ENCODE data around the gene FPR2.

The FPR2 gene

GRCh38 chr19:51809787-51810186 is 48.8 kb downstream of the FPR2 start:
- POLR2A ChIA-PET = no interaction called here

GRCh38 chr19:51810223-51810622 is 49.2 kb downstream of the FPR2 start:
- CTCF ChIA-PET = interaction anchor here (1.0 kb wide), 1 partner anchor 567 kb away, joined by 3 read pairs; no protein-coding TSS in a partner anchor
- TF ChIP-seq ZNF501 (tag by site-specific recombination; IDR thresholded peaks at IDR 0.05) (no peak), WT1 (tag by site-specific recombination; IDR thresholded peaks at IDR 0.05) (no peak), YY2 (tag by site-specific recombination; IDR thresholded peaks at IDR 0.05) (no peak), ZNF76 (tag by site-specific recombination; IDR thresholded peaks at IDR 0.05; ENCODE audit: borderline replicate concordance, low read depth) (no peak), ZNF518A (tag by site-specific recombination; conservative IDR thresholded peaks at IDR 0.05; ENCODE audit: low read depth) (no peak), HOXC10 (CRISPR knock-in tag; IDR thresholded peaks at IDR 0.05) (no peak), ZNF610 (tag by site-specific recombination; IDR thresholded peaks at IDR 0.05; ENCODE audit: borderline replicate concordance) (no peak), ZNF114 (tag by site-specific recombination; IDR thresholded peaks at IDR 0.05) (no peak), ZNF37A (tag by site-specific recombination; IDR thresholded peaks at IDR 0.05) (no peak), SP2 (tag by site-specific recombination; IDR thresholded peaks at IDR 0.05) (no peak), ZNF48 (tag by site-specific recombination; IDR thresholded peaks at IDR 0.05) (no peak), ZNF626 (tag by site-specific recombination; IDR thresholded peaks at IDR 0.05) (no peak), GLI4 (tag by site-specific recombination; IDR thresholded peaks at IDR 0.05) (no peak)
- TF ChIP-seq, protein P1, sequence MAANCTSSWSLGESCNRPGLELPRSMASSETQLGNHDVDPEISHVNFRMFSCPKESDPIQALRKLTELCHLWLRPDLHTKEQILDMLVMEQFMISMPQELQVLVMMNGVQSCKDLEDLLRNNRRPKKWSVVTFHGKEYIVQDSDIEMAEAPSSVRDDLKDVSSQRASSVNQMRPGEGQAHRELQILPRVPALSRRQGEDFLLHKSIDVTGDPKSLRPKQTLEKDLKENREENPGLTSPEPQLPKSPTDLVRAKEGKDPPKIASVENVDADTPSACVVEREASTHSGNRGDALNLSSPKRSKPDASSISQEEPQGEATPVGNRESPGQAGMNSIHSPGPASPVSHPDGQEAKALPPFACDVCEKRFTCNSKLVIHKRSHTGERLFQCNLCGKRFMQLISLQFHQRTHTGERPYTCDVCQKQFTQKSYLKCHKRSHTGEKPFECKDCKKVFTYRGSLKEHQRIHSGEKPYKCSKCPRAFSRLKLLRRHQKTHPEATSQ (tag by site-specific recombination; IDR thresholded peaks at IDR 0.05) = no peak
- TF ChIP-seq, protein P2, sequence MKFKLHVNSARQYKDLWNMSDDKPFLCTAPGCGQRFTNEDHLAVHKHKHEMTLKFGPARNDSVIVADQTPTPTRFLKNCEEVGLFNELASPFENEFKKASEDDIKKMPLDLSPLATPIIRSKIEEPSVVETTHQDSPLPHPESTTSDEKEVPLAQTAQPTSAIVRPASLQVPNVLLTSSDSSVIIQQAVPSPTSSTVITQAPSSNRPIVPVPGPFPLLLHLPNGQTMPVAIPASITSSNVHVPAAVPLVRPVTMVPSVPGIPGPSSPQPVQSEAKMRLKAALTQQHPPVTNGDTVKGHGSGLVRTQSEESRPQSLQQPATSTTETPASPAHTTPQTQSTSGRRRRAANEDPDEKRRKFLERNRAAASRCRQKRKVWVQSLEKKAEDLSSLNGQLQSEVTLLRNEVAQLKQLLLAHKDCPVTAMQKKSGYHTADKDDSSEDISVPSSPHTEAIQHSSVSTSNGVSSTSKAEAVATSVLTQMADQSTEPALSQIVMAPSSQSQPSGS (tag by site-specific recombination; IDR thresholded peaks at IDR 0.05; ENCODE audit: low read depth) = no peak
- Histone ChIP-seq H3K4me3 (ENCODE audit: low read depth, low read length) (no peak overlapping the region), H3K36me3 (ENCODE audit: control insufficient read depth in 2 of 2, insufficient read depth in 1 of 2, low read length in 2 of 2) (no peaks in the 10 kb centered on the region), H3K27ac (ENCODE audit: extremely low read depth, low read depth, low read length) (no peak overlapping the region), H3K9me3 (ENCODE audit: control insufficient read depth, insufficient read depth, low read depth, low read length) (no peaks in the 10 kb centered on the region), H3K4me1 (ENCODE audit: control insufficient read depth, insufficient read depth, low read length) (no peaks in the 10 kb centered on the region)
- POLR2A ChIA-PET = no interaction called here

More at GRCh38 chr19:51809787-51810186, 48.8 kb downstream of the FPR2 start:
- CTCF ChIA-PET = interaction anchor here (1.0 to 1.6 kb wide), 2 partner anchors 13 to 567 kb away, joined by 3 to 6 read pairs; no protein-coding TSS in a partner anchor
- Histone ChIP-seq H3K27ac (ENCODE audit: extremely low read depth, low read depth, low read length) (no peak overlapping the region), H3K4me3 (ENCODE audit: low read depth, low read length) (no peak overlapping the region), H3K4me1 (ENCODE audit: control insufficient read depth, insufficient read depth, low read length) (no peaks in the 10 kb centered on the region), H3K9me3 (ENCODE audit: control insufficient read depth, insufficient read depth, low read depth, low read length) (no peaks in the 10 kb centered on the region), H3K36me3 (ENCODE audit: control insufficient read depth in 2 of 2, insufficient read depth in 1 of 2, low read length in 2 of 2) (no peaks in the 10 kb centered on the region)
- TF ChIP-seq ZNF121 (tag by site-specific recombination; IDR thresholded peaks at IDR 0.05) (no peak), ZNF239 (tag by site-specific recombination; IDR thresholded peaks at IDR 0.05) (no peak), RBAK (tag by site-specific recombination; IDR thresholded peaks at IDR 0.05) (no peak), ZNF10 (tag by site-specific recombination; IDR thresholded peaks at IDR 0.05) (no peak), IKZF3 (tag by site-specific recombination; IDR thresholded peaks at IDR 0.05) (no peak), ZNF112 (tag by site-specific recombination; IDR thresholded peaks at IDR 0.05) (no peak), ZNF623 (tag by site-specific recombination; IDR thresholded peaks at IDR 0.05) (no peak)

Data from HEK293 (cell line).